Measurements from ENCODE around the gene RSPH9. TPM values are rescaled to one million over a fixed set of nuclear protein-coding genes. Genes with fewer than 3 reads are reported as not detected.

RSPH9 gene
- polyA plus RNA-seq, 1 experiment: 0.77 TPM

- DNase-seq (ENCODE audit: low read depth): no peak
- ChIA-PET POLR2A (no interaction called here), CTCF (interaction anchor here (1.0 to 1.4 kb wide), 2 partner anchors 14 to 43 kb away, joined by 4 read pairs; no protein-coding TSS in a partner anchor)
- peaks cover 6% of the 10 kb centered on the region; the same call in 1 of the 2 replicates for H3K27me3 ChIP-seq (ENCODE audit: control insufficient read depth, insufficient read depth, low read length)
- no peak overlapping the region for H3K4me3 ChIP-seq (ENCODE audit: low read depth, low read length)
- no peaks in the 10 kb centered on the region for H3K36me3 ChIP-seq (ENCODE audit: control insufficient read depth, insufficient read depth, low read length)
- TF ChIP-seq CTCF (IDR thresholded peaks at IDR 0.05; ENCODE audit: insufficient read depth, low read depth, low read length): no peak
Observed at GRCh38 chr6:43710576-43710975, 65.7 kb downstream of the RSPH9 start.

GRCh38 chr6:43712579-43712978 lies 67.7 kb downstream of the RSPH9 start:
- no peaks in the 10 kb centered on the region for H3K36me3 ChIP-seq (ENCODE audit: control insufficient read depth, insufficient read depth, low read length)
- POLR2A ChIA-PET: no interaction called here
- DNase-seq (ENCODE audit: low read depth): no peak
- H3K27me3 ChIP-seq (ENCODE audit: control insufficient read depth, insufficient read depth, low read length): peaks cover 6% of the 10 kb centered on the region; the same call in 1 of the 2 replicates
- H3K4me3 ChIP-seq (ENCODE audit: low read depth, low read length): no peak overlapping the region
- no peak for TF ChIP-seq CTCF (IDR thresholded peaks at IDR 0.05; ENCODE audit: insufficient read depth, low read depth, low read length)
- CTCF ChIA-PET: no interaction called here

DNA sequence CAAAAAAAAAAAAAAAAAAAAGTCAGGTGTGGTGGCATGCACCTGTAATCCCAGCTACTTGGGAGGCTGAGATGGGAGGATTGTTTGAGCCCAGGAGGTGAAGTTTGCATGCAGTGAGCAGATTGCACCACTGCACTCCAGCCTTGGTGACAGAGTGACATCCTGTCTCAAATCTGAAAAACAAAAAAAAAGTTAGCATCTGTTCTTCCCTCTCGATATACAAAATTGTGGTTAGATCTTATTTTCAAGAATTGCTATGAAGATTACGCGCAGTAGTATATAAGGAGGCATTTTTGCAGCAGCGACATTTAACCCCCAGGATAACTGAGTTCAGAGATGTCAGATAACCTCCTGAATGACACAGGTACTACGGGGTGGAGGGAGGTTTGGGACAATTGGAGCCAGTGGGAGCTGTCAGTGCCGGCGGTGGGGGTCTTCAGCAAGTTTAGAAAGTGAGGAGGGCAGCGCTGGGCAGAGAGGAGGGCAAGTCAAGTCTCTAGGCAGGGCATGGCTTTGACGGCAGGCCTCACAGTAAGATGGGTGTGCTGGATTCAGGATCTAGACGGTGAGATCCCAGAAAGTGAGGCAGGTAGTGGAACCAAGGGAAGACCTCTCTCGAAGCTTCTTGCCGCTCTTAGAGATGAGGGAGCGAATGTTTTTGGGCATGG lies 68.9 kb downstream of the RSPH9 start:
- no peak for TF ChIP-seq CTCF (IDR thresholded peaks at IDR 0.05; ENCODE audit: insufficient read depth, low read depth, low read length)
- H3K36me3 ChIP-seq (ENCODE audit: control insufficient read depth, insufficient read depth, low read length): no peaks in the 10 kb centered on the region
- ChIA-PET POLR2A (no interaction called here), CTCF (interaction anchor here (0.7 to 3.0 kb wide), 3 partner anchors 10 to 306 kb away, joined by 3 to 13 read pairs (median 3); partner anchors contain the start of gene VEGFA)
- no peak overlapping the region for H3K4me3 ChIP-seq (ENCODE audit: low read depth, low read length)
- no peak for DNase-seq (ENCODE audit: low read depth)
- H3K27me3 ChIP-seq (ENCODE audit: control insufficient read depth, insufficient read depth, low read length): peaks cover 6% of the 10 kb centered on the region; the same call in 1 of the 2 replicates

DNA sequence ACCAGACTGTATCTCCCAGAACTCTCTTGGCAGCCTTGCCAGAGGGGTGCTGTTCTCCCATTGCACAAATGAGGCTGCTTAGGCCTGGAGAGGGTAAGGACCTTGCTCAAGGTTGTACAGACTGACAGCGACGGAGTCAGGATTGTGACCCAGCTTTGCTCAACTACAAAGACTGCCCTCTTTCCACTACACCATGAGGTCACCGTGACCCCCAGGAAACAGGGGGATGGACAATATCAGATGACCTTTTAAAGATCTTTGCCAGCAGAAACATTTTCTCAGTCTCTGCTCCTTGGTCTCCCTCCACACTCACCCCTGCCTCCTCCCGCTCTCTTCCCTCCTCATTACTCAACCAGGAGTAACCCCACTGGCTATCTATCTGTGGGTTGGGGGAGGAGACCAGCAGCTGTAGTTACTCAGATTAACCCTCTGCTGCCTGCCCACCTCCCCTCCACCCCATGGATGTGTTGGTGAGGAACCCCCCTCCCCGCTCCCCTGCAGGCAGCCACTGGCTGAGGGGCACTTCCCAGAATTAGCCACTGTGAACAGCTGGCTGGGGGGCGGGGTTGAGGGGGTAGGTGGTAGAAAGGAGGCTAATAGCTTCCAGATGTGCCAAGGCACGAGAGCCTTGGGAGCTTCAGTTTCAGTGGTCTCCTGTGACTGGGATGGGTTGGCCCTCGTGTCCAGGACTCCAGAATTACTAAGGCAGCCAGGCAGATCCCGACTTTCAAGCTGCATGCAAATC lies 69.6 kb downstream of the RSPH9 start:
- no peak for TF ChIP-seq CTCF (IDR thresholded peaks at IDR 0.05; ENCODE audit: insufficient read depth, low read depth, low read length)
- CTCF ChIA-PET: interaction anchor here (0.7 to 3.0 kb wide), 8 partner anchors 10 to 305 kb away, joined by 3 to 13 read pairs (median 3); partner anchors contain the start of gene VEGFA
- H3K36me3 ChIP-seq (ENCODE audit: control insufficient read depth, insufficient read depth, low read length): no peaks in the 10 kb centered on the region
- POLR2A ChIA-PET: no interaction called here
- H3K27me3 ChIP-seq (ENCODE audit: control insufficient read depth, insufficient read depth, low read length): peaks cover 8% of the 10 kb centered on the region; the same call in 1 of the 2 replicates
- H3K4me3 ChIP-seq (ENCODE audit: low read depth, low read length): no peak overlapping the region
- DNase-seq (ENCODE audit: low read depth): no peak

DNA sequence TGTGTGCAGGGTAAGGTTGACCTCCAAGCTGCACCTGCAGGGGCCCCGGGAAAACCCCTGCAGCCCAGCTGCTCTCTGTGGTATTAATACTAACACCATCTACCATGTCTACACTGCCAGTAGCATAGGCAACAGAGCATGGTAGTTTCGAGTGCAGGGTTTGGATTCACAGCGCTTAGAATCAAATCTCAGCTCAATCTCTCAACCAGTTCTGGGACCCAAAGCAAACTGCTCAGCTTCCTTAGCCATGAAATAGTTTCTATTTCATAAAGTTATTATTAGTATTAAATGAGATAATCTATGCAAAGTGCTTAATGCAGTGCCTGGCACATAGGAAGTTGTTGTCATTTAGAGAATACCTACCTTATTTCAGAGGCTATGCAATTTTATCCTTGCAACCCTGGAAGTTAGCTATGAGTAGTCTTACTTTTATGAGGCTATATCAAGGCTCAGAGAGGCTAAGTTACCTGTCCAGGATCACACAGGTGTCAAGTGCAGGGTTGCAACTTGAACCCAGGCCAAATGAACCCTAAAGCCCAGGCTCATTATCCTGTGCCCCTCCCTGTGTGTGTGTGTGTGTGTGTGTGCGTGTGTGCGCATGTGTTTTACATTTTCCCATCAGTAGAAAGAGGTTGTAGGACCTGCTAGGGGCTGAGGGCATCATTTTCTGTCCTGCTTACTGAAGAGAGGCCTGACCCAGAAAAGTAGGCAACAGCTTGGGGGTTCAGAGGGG lies 70.4 kb downstream of the RSPH9 start:
- ChIA-PET POLR2A (no interaction called here), CTCF (interaction anchor here (0.7 to 3.0 kb wide), 7 partner anchors 9 to 304 kb away, joined by 3 to 13 read pairs (median 3); partner anchors contain the start of gene VEGFA)
- H3K4me3 ChIP-seq (ENCODE audit: low read depth, low read length): no peak overlapping the region
- DNase-seq (ENCODE audit: low read depth): no peak
- no peak for TF ChIP-seq CTCF (IDR thresholded peaks at IDR 0.05; ENCODE audit: insufficient read depth, low read depth, low read length)
- H3K36me3 ChIP-seq (ENCODE audit: control insufficient read depth, insufficient read depth, low read length): no peaks in the 10 kb centered on the region
- H3K27me3 ChIP-seq (ENCODE audit: control insufficient read depth, insufficient read depth, low read length): peaks cover 8% of the 10 kb centered on the region
